ENCODE results near the gene CHMP2A.

The CHMP2A gene

GRCh38 chr19:58545286-58546018, 9.5 kb downstream of the CHMP2A start:
- no peak overlapping the region for H4K91ac ChIP-seq (ENCODE audit: low read depth, low read length, poor library complexity)
- no peak overlapping the region for H2AFZ ChIP-seq (ENCODE audit: low read length)
- H2BK15ac ChIP-seq (ENCODE audit: low read length): no peak overlapping the region
- peak overlapping the region; percentile 83 for H2BK120ac ChIP-seq (ENCODE audit: low read depth, low read length)
- H3K27me3 ChIP-seq (ENCODE audit: control insufficient read depth in 3 of 3, insufficient read depth in 3 of 3, low read depth in 1 of 3, low read length in 3 of 3): peaks cover 0 to 12% (median 0%) of the 10 kb centered on the region in 3 experiments
- H4K8ac ChIP-seq (ENCODE audit: low read depth, low read length): no peak overlapping the region
- peak overlapping the region; percentile 96 for H3K4me2 ChIP-seq (ENCODE audit: insufficient read depth, low read length, poor library complexity, severe bottlenecking)
- WGBS, 2 donors (ENCODE audit: extremely low coverage in 2 of 2, insufficient read length in 2 of 2, insufficient replicate concordance in 1 of 2): no CpG with 5 or more reads among the region's 21 CpGs
- H2BK5ac ChIP-seq (ENCODE audit: low read length): peak overlapping the region; percentile 96
- H3K23ac ChIP-seq (ENCODE audit: low read depth, low read length, poor library complexity): no peak overlapping the region
- no peak overlapping the region for H2BK12ac ChIP-seq (ENCODE audit: low read length)
- H3K9me3 ChIP-seq (replicated peaks in 1 of 2; ENCODE audit: control insufficient read depth in 2 of 2, insufficient read depth in 1 of 2, low read depth in 1 of 2, low read length in 2 of 2): peaks cover 0 to 2% of the 10 kb centered on the region in 2 donors
- H2AK5ac ChIP-seq (ENCODE audit: low read depth, low read length): peak overlapping the region; percentile 84
- peaks cover 50 to 55% of the 10 kb centered on the region in 2 donors for H3K36me3 ChIP-seq (replicated peaks in 1 of 2; ENCODE audit: control insufficient read depth in 2 of 2, insufficient read depth in 2 of 2, low read length in 2 of 2)
- peaks cover 26% of the 10 kb centered on the region for H3K79me1 ChIP-seq (ENCODE audit: low read depth, low read length)
- peaks cover 15 to 16% of the 10 kb centered on the region in 2 donors for H3K4me1 ChIP-seq (ENCODE audit: control insufficient read depth in 2 of 2, insufficient read depth in 1 of 2, low read depth in 1 of 2, low read length in 2 of 2)
- peak overlapping the region; percentile 85 for H3K18ac ChIP-seq (ENCODE audit: low read length)
- no peak overlapping the region for H3K4ac ChIP-seq (ENCODE audit: low read length)
- DNase-seq (ENCODE audit: low spot score): no peak
- H3K4me3 ChIP-seq (ENCODE audit: low read length in 2 of 2): peak overlapping the region; percentile 75 to 99
- peak overlapping the region; percentile 92 for H3K9ac ChIP-seq (ENCODE audit: low read depth, low read length, poor library complexity)
- H3K27ac ChIP-seq (replicated peaks; ENCODE audit: low read length): no peak overlapping the region
- H3K14ac ChIP-seq (ENCODE audit: low read length): no peak overlapping the region

- Histone ChIP-seq H3K4me3 (ENCODE audit: low read length in 2 of 2) (peak overlapping the region; percentile 75 to 99), H3K4ac (ENCODE audit: low read length) (peak overlapping the region; percentile 98), H3K27ac (replicated peaks; ENCODE audit: low read length) (peak overlapping the region; percentile 98), H2BK120ac (ENCODE audit: low read depth, low read length) (peak overlapping the region; percentile 83), H2BK15ac (ENCODE audit: low read length) (peak overlapping the region; percentile 96), H4K8ac (ENCODE audit: low read depth, low read length) (no peak overlapping the region), H3K4me1 (ENCODE audit: control insufficient read depth in 2 of 2, insufficient read depth in 1 of 2, low read depth in 1 of 2, low read length in 2 of 2) (peaks cover 15 to 16% of the 10 kb centered on the region in 2 donors), H3K14ac (ENCODE audit: low read length) (peak overlapping the region; percentile 89), H3K18ac (ENCODE audit: low read length) (peak overlapping the region; percentile 100), H3K9me3 (replicated peaks in 1 of 2; ENCODE audit: control insufficient read depth in 2 of 2, insufficient read depth in 1 of 2, low read depth in 1 of 2, low read length in 2 of 2) (peaks cover 0 to 2% of the 10 kb centered on the region in 2 donors), H2BK5ac (ENCODE audit: low read length) (peak overlapping the region; percentile 96), H3K27me3 (ENCODE audit: control insufficient read depth in 3 of 3, insufficient read depth in 3 of 3, low read depth in 1 of 3, low read length in 3 of 3) (peaks cover 0 to 14% (median 0%) of the 10 kb centered on the region in 3 experiments), H3K36me3 (replicated peaks in 1 of 2; ENCODE audit: control insufficient read depth in 2 of 2, insufficient read depth in 2 of 2, low read length in 2 of 2) (peaks cover 44 to 48% of the 10 kb centered on the region in 2 donors), H2BK12ac (ENCODE audit: low read length) (no peak overlapping the region), H3K9ac (ENCODE audit: low read depth, low read length, poor library complexity) (peak overlapping the region; percentile 100), H2AFZ (ENCODE audit: low read length) (peak overlapping the region; percentile 60), H2AK5ac (ENCODE audit: low read depth, low read length) (peak overlapping the region; percentile 84), H4K91ac (ENCODE audit: low read depth, low read length, poor library complexity) (peak overlapping the region; percentile 53), H3K79me1 (ENCODE audit: low read depth, low read length) (peaks cover 25% of the 10 kb centered on the region), H3K4me2 (ENCODE audit: insufficient read depth, low read length, poor library complexity, severe bottlenecking) (peak overlapping the region; percentile 96), H3K23ac (ENCODE audit: low read depth, low read length, poor library complexity) (peak overlapping the region; percentile 100)
- no CpG with 5 or more reads among the region's 92 CpGs for WGBS, 2 donors (ENCODE audit: extremely low coverage in 2 of 2, insufficient read length in 2 of 2, insufficient replicate concordance in 1 of 2)
- DNase-seq (ENCODE audit: low spot score): peak; percentile 73
Measured at GRCh38 chr19:58544591-58545285, 10.2 kb downstream of the CHMP2A start.

- Histone ChIP-seq H4K8ac (ENCODE audit: low read depth, low read length) (peak within 1 kb of the TSS; percentile 23), H3K9ac (ENCODE audit: low read depth, low read length, poor library complexity) (peak within 1 kb of the TSS; percentile 100), H2AK5ac (ENCODE audit: low read depth, low read length) (peak within 1 kb of the TSS; percentile 84), H2BK5ac (ENCODE audit: low read length) (peak within 1 kb of the TSS; percentile 96), H3K4me3 (ENCODE audit: low read length in 2 of 2) (peak within 1 kb of the TSS; percentile 75 to 99), H3K27ac (replicated peaks; ENCODE audit: low read length) (peak within 1 kb of the TSS; percentile 98), H2BK120ac (ENCODE audit: low read depth, low read length) (peak within 1 kb of the TSS; percentile 83), H2BK12ac (ENCODE audit: low read length) (no peak within 1 kb of the TSS), H3K23ac (ENCODE audit: low read depth, low read length, poor library complexity) (peak within 1 kb of the TSS; percentile 100), H3K79me1 (ENCODE audit: low read depth, low read length) (peaks cover 18% of the 10 kb centered on the region), H4K91ac (ENCODE audit: low read depth, low read length, poor library complexity) (peak within 1 kb of the TSS; percentile 53), H3K14ac (ENCODE audit: low read length) (peak within 1 kb of the TSS; percentile 89), H2AFZ (ENCODE audit: low read length) (peak within 1 kb of the TSS; percentile 60), H2BK15ac (ENCODE audit: low read length) (peak within 1 kb of the TSS; percentile 96), H3K9me3 (replicated peaks in 1 of 2; ENCODE audit: control insufficient read depth in 2 of 2, insufficient read depth in 1 of 2, low read depth in 1 of 2, low read length in 2 of 2) (peaks cover 0 to 2% of the 10 kb centered on the region in 2 donors), H3K4me1 (ENCODE audit: control insufficient read depth in 2 of 2, insufficient read depth in 1 of 2, low read depth in 1 of 2, low read length in 2 of 2) (peaks cover 15 to 16% of the 10 kb centered on the region in 2 donors), H3K4me2 (ENCODE audit: insufficient read depth, low read length, poor library complexity, severe bottlenecking) (peak within 1 kb of the TSS; percentile 96), H3K36me3 (replicated peaks in 1 of 2; ENCODE audit: control insufficient read depth in 2 of 2, insufficient read depth in 2 of 2, low read length in 2 of 2) (peaks cover 36 to 41% of the 10 kb centered on the region in 2 donors), H3K18ac (ENCODE audit: low read length) (peak within 1 kb of the TSS; percentile 100), H3K27me3 (ENCODE audit: control insufficient read depth in 3 of 3, insufficient read depth in 3 of 3, low read depth in 1 of 3, low read length in 3 of 3) (peaks cover 0 to 20% (median 5%) of the 10 kb centered on the region in 3 experiments), H3K4ac (ENCODE audit: low read length) (peak within 1 kb of the TSS; percentile 98)
- peak; percentile 98 for DNase-seq (ENCODE audit: low spot score)
- WGBS, 2 donors (ENCODE audit: extremely low coverage in 2 of 2, insufficient read length in 2 of 2, insufficient replicate concordance in 1 of 2): no CpG with 5 or more reads among the region's 73 CpGs
Measured at GRCh38 chr19:58543826-58544590, 10.9 kb downstream of the CHMP2A start, which contains the start of gene TRIM28. TSS of gene TRIM28 (plus strand) at chr19:58544064. CDS start at chr19:58544758, 694 bp downstream.
